ENCODE results near the gene ZAR1.

DNA sequence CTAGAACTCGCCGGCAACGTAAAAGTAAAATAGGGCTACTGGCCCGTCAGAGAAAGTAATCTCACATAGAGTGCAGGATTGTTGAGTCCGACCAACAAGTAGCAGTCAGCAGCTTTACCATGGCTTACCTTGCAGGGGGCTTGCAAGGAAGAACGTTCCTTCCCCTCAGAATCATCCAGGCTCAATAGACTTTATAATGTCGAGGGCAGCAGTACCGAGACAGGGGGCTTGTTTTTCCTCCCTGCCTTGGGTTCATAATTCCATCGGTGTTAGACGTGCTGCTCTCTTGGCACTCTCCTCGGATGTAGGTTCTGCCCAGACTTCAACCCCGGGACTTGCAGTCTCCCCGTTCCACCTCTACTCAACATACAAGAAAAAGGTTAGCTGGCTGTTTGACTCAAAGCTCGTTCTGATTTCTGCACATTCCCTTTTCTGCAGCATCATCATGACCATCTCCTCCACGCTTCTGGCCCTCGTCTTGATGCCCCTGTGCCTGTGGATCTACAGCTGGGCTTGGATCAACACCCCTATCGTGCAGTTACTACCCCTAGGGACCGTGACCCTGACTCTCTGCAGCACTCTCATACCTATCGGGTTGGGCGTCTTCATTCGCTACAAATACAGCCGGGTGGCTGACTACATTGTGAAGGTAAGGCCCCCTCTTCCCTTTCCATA lies 5.4 kb upstream of the ZAR1 start:
- TF ChIP-seq, protein P1, sequence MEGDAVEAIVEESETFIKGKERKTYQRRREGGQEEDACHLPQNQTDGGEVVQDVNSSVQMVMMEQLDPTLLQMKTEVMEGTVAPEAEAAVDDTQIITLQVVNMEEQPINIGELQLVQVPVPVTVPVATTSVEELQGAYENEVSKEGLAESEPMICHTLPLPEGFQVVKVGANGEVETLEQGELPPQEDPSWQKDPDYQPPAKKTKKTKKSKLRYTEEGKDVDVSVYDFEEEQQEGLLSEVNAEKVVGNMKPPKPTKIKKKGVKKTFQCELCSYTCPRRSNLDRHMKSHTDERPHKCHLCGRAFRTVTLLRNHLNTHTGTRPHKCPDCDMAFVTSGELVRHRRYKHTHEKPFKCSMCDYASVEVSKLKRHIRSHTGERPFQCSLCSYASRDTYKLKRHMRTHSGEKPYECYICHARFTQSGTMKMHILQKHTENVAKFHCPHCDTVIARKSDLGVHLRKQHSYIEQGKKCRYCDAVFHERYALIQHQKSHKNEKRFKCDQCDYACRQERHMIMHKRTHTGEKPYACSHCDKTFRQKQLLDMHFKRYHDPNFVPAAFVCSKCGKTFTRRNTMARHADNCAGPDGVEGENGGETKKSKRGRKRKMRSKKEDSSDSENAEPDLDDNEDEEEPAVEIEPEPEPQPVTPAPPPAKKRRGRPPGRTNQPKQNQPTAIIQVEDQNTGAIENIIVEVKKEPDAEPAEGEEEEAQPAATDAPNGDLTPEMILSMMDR (conservative IDR thresholded peaks at IDR 0.05; ENCODE audit: low read depth, low read length): no peak
- no peak for TF ChIP-seq EZH2 (IDR thresholded peaks at IDR 0.05; ENCODE audit: borderline replicate concordance, low read depth, low read length, poor library complexity, severe bottlenecking)
